GM12801 (cell line): ENCODE measurements around the gene PRDM16.

ENCODE experiments used
- TF ChIP-seq, protein P1 (sequence below): IDR thresholded peaks from one replicate; pipeline ENCODE4 v1.5.1; 2011; ENCODE audit warnings: control low read depth; ENCODE audit not compliant: insufficient read length; ENCODE audit errors: extremely low read depth

Gene PRDM16

DNA sequence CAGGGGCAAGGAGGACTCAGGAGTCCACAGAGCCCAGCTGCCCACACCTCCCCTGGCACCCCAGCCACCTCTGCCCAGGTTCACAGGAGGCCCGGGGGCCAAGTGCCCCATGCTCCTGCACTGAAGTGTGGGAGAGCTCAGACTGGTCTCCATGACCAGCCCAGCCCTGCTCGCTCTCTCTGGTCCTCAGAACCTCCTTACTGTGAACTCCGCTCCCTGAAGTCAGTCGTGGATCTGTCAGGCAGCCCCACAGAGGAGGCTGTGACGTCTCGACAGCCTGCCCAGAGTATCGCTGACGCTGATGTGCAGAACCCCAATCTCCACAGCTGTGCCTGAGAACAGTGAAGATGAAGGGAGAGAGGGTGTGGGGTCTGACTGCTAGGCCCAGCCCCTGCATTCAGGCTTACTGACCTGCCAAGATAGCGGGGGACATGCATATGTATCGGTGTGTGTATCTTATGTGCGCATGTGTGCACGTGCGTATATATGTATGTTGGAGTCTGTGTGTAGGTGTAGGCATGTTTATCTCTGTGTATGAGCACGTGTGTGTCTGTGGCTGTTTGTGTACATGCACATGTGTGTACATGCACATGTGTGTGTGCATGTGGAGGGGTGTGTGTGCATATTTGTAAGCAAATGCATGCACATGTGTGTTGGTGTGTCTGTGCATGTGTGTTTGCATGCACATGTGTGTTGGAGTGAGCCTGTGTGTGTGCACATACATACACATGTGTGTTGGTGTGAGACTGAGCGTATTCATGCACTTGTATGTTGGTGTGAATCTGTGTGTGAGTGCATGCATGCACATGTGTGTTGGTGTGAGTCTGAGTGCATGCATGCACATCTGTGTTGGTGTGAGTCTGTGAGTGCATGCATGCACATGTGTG, 267.0 kb downstream of the PRDM16 start:
- TF ChIP-seq, protein P1, sequence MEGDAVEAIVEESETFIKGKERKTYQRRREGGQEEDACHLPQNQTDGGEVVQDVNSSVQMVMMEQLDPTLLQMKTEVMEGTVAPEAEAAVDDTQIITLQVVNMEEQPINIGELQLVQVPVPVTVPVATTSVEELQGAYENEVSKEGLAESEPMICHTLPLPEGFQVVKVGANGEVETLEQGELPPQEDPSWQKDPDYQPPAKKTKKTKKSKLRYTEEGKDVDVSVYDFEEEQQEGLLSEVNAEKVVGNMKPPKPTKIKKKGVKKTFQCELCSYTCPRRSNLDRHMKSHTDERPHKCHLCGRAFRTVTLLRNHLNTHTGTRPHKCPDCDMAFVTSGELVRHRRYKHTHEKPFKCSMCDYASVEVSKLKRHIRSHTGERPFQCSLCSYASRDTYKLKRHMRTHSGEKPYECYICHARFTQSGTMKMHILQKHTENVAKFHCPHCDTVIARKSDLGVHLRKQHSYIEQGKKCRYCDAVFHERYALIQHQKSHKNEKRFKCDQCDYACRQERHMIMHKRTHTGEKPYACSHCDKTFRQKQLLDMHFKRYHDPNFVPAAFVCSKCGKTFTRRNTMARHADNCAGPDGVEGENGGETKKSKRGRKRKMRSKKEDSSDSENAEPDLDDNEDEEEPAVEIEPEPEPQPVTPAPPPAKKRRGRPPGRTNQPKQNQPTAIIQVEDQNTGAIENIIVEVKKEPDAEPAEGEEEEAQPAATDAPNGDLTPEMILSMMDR: no peak

DNA sequence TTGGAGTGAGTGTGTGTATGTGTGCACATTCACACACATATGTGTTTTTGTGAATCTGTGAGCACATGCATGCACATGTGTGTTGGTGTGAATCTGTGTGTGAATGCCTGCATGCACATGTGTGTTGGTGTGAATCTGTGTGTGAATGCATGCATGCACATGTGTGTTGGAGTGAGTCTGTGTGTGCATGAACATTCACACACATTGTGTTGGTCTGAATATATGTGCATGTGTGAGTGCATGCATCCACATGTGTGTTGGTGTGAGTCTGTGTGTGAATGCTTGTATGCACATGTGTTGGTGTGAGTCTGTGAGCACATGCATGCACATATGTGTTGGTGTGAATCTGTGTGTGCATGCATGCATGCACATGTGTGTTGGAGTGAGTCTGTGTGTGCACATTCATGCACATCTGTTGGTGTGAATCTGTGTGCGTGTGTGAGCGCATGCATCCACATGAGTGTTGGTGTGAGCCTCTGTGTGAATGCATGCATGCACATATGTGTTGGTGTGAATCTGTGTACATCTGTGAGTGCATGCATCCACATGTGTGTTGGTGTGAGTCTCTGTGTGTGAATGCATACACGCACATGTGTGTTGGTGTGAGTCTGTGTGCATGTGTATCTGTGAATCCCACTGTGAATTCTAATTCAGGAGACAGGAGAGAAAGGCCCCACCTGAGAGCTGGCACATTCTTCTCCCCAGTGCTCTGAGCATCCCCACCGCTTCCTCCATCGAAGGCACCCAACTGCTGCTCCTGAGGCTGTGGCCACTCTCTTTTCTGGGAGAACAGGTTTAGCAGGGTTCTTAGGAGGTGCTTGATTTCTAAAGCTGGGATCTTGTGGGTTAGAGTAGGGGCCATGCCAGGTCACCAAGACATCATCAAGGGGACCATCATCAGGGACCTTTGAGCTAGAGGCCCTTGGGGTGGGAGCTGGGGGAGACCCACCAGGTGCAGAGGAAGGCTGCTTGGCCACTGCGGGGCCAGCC, 267.9 kb downstream of the PRDM16 start:
- TF ChIP-seq, protein P1: no peak

DNA sequence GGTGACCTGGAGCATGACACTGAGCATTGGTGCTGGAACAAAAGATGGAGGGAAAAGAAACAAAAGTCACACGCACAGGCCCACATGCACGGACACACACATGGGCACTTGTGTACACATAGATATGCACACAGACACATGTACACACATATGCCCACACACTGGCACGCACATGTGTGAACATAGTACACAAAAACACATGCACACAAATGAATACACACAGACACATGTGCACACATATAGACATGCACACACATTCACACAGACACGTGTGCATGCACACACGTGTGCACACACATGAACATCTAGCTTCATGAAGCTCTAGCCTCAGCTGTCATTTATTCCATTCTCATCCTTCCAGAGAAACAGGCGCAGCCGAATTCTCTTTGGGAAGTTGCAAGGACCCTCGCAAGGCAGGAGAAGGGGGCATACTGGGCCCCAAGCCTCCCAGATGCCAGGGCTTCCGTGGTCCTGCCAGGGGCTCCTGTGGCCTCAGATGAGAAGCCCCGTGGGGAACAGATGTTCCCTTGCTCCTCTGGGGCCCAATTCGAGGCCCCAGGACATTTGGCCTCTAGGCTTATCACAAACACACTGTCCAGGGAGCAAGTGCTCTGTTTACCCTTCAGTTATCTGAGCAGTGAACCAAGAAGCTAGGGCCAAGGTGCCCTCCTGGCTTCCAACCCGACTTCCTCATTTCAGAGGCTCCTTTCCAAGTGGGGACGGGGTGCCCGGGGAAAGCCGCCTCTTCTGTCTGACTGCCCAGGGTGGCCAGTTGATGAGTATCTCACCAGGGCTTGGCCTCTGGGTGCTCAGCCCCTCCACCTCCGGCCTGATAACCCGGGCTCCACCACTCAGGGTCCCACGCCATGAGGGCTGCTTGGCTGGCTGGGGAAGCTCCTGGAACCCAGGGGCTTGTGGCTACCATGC, 269.1 kb downstream of the PRDM16 start:
- TF ChIP-seq, protein P1: no peak

DNA sequence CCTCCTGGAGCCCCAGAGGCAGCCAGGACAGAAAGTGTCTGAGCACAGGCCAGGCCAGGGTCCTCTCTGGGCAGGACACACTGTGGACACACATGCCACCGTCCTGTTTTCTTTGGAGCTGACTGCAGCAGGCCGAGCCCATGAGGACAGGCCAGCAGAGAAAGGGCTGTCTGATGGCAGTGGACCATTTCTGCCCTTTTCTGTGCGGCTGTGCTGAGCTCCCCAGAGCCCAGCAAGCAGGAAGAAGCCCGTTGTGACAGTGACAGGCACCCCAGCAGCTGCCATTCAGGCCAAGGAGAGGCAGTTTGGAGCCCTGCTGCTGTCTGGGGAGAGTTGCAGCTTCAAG, 269.7 kb downstream of the PRDM16 start:
- TF ChIP-seq, protein P1: no peak

DNA sequence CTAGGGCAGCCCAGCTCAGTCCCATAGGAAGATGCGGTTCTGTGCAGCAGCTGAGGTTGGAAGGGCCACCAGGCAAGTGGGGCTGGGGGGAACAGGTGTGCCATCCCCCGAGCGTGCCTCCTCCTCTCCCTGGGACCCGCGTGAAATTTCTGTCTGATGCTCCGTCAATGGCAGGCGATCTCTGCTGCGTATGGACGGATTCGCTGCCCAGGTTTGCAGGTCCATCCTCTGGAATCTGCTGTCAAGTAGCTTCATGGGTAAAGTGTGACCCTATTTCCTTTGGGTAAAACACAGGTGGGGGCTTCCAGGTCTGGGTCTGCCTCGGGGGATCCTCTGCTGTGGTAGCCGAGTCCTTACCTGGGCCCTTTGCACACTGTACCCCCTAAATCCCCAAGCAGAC, 270.9 kb downstream of the PRDM16 start:
- TF ChIP-seq, protein P1: no peak

DNA sequence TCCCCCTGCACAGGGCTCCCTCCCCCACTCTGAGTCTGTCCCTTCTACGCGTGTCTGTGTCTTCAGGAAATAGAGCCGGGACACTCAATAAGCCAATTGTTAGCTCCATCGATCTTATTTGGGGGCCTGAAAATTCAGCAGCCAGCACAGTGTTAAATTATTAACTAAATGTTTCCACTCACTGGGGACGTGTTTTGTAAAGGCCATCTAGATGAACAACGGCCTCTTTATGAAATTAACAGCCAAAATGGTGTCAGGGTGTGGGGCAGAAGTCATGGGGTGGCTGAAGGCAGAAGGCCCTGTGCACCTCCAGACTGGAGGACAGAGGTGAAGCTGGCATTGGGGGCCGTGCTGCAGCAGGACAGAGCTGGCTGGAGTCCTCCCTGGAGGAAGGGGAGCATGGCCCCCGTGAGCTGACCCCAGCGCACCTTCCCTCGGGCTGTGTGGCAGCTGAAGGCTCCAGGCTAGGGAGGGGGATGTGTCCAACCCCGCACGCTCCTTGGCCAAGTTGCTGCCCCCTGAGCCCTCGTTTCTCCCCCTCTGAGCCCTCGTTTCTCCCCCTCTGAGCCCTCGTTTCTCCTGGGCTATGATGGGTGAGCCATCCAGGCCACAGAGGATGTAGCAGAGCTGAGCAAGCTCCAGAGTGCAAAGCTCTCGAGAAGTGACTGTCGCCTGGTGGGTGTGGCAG, 271.7 kb downstream of the PRDM16 start:
- TF ChIP-seq, protein P1: no peak
